CD4-positive, CD25-positive, alpha-beta regulatory T cell (primary cell): ENCODE data around the gene HBA2. TPM values are rescaled to one million over a fixed set of nuclear protein-coding genes. Genes with fewer than 3 reads are reported as not detected.
"Not testable (repeated sequence)": the region's sequence is repeated elsewhere in the genome, so short reads cannot be mapped to it uniquely, and the experiment has no call there.

Experiments used
- ATAC-seq, 2 donors: fragments of 150-1000 bp; cut with Tn5 transposase; one replicate each; pipeline ENCODE4 v1.10.0; 2021; ENCODE audit warnings: low read depth in 2 of 2, moderate number of reproducible peaks in 2 of 2, moderate library complexity in 1 of 2
- DNase-seq, 3 donors: peaks; one replicate each; pipeline versions ENCODE4 v3.0.0 to v3.0.0-alpha.2; 2012 to 2022; ENCODE audit warnings: mixed read lengths in 1 of 3
- H3K27ac ChIP-seq: one replicate; pipeline ENCODE4 v1.7.0; 2013; ENCODE audit warnings: mild to moderate bottlenecking, low read length; ENCODE audit not compliant: insufficient read depth, poor library complexity, severe bottlenecking
- H3K27me3 ChIP-seq: one replicate; pipeline ENCODE4 v1.7.0; 2013; ENCODE audit warnings: low read length; ENCODE audit not compliant: control insufficient read depth, insufficient read depth
- H3K36me3 ChIP-seq: one replicate; pipeline ENCODE4 v1.7.0; 2013; ENCODE audit warnings: mild to moderate bottlenecking, low read length, moderate library complexity; ENCODE audit not compliant: control insufficient read depth, insufficient read depth
- H3K4me1 ChIP-seq: 2 replicates; pipeline ENCODE4 v1.7.0; 2013; ENCODE audit warnings: mild to moderate bottlenecking, low read length; ENCODE audit not compliant: insufficient read depth, control insufficient read depth, poor library complexity, severe bottlenecking
- H3K4me3 ChIP-seq: one replicate; pipeline ENCODE4 v1.7.0; 2013; ENCODE audit warnings: low read depth, mild to moderate bottlenecking, low read length, moderate library complexity
- H3K9me3 ChIP-seq, 2 experiments: 1 replicate in 1 of 2; 2 replicates in 1 of 2; pipeline ENCODE4 v1.7.0; 2013; ENCODE audit warnings: low read length in 2 of 2, mild to moderate bottlenecking in 1 of 2, moderate library complexity in 1 of 2; ENCODE audit not compliant: control insufficient read depth in 2 of 2
- H3K27ac Mint-ChIP-seq, 3 donors: one replicate each; pipeline ENCODE4 v1.8.0; 2020 to 2022; ENCODE audit warnings: mild to moderate bottlenecking in 3 of 3, mixed read lengths in 3 of 3, moderate library complexity in 2 of 3
- H3K27me3 Mint-ChIP-seq: one replicate; pipeline ENCODE4 v1.8.0; 2022; ENCODE audit warnings: mild to moderate bottlenecking, mixed read lengths
- H3K36me3 Mint-ChIP-seq: one replicate; pipeline ENCODE4 v1.8.0; 2020; ENCODE audit warnings: mixed read lengths
- H3K4me1 Mint-ChIP-seq, 4 donors: one replicate each; pipeline ENCODE4 v1.8.0; 2020 to 2022; ENCODE audit warnings: mixed read lengths in 4 of 4, mild to moderate bottlenecking in 1 of 4
- H3K4me3 Mint-ChIP-seq, 4 donors: one replicate each; pipeline ENCODE4 v1.8.0; 2020 to 2022; ENCODE audit warnings: mild to moderate bottlenecking in 4 of 4, mixed read lengths in 4 of 4, moderate library complexity in 3 of 4
- H3K9me3 Mint-ChIP-seq, 7 donors: one replicate each; pipeline ENCODE4 v1.8.0; 2020 to 2022; ENCODE audit warnings: mixed read lengths in 7 of 7, mild to moderate bottlenecking in 3 of 7, moderate library complexity in 2 of 7
- polyA plus RNA-seq, 4 donors: library from polyadenylated mRNA; unstranded; fragments of 300-500 nt; fragmentation: Illumina TruSeq; gene quantifications; one replicate each; pipeline ENCODE4 v1.2.3, GENCODE V29; 2021
- total RNA-seq: library from RNA; stranded (reverse); gene quantifications from one replicate; pipeline ENCODE4 v1.2.3, GENCODE V29; 2022

HBA2 gene
- total and polyA plus RNA-seq, 5 donors from 2014 or later: 0.41 to 1.2 (median 0.93) TPM; not detected in 1

GRCh38 chr16:192686-193085 is 20.0 kb downstream of the HBA2 start:
- no peak overlapping the region for H3K27ac Mint-ChIP-seq
- peaks cover 5 to 12% (median 8%) of the 10 kb centered on the region in 4 donors for H3K4me1 Mint-ChIP-seq
- Histone ChIP-seq H3K9me3 (no peaks in the 10 kb centered on the region), H3K36me3 (peaks cover 67% of the 10 kb centered on the region), H3K27ac (no peak overlapping the region), H3K4me3 (no peak overlapping the region), H3K4me1 (no peaks in the 10 kb centered on the region), H3K27me3 (no peaks in the 10 kb centered on the region)
- ATAC-seq (no peak), DNase-seq (no peak)
- H3K9me3 Mint-ChIP-seq: no peaks in the 10 kb centered on the region
- peaks cover 44% of the 10 kb centered on the region for H3K36me3 Mint-ChIP-seq
- H3K27me3 Mint-ChIP-seq: no peaks in the 10 kb centered on the region
- no peak overlapping the region for H3K4me3 Mint-ChIP-seq

GRCh38 chr16:193441-193840 is 20.8 kb downstream of the HBA2 start:
- no peaks in the 10 kb centered on the region for H3K9me3 ChIP-seq
- no peaks in the 10 kb centered on the region for H3K9me3 Mint-ChIP-seq
- no peak overlapping the region for H3K27ac Mint-ChIP-seq
- ATAC-seq: no peak
- DNase-seq: no peak
- H3K4me1 ChIP-seq: no peaks in the 10 kb centered on the region
- no peak overlapping the region for H3K27ac ChIP-seq
- H3K4me1 Mint-ChIP-seq: peaks cover 5 to 12% (median 8%) of the 10 kb centered on the region in 4 donors
- H3K27me3 Mint-ChIP-seq: no peaks in the 10 kb centered on the region
- H3K36me3 ChIP-seq: peaks cover 72% of the 10 kb centered on the region
- no peak overlapping the region for H3K4me3 ChIP-seq
- peaks cover 44% of the 10 kb centered on the region for H3K36me3 Mint-ChIP-seq
- H3K4me3 Mint-ChIP-seq: no peak overlapping the region
- no peaks in the 10 kb centered on the region for H3K27me3 ChIP-seq

GRCh38 chr16:194516-194915 is 21.8 kb downstream of the HBA2 start:
- H3K4me1 ChIP-seq: no peaks in the 10 kb centered on the region
- no peak for DNase-seq
- no peak overlapping the region for H3K27ac ChIP-seq
- no peak overlapping the region for H3K4me3 ChIP-seq
- Mint-ChIP-seq H3K36me3 (peaks cover 33% of the 10 kb centered on the region), H3K27me3 (no peaks in the 10 kb centered on the region), H3K4me3 (no peak overlapping the region), H3K4me1 (peaks cover 0 to 4% (median under 1%) of the 10 kb centered on the region in 4 donors), H3K9me3 (no peaks in the 10 kb centered on the region), H3K27ac (no peak overlapping the region)
- peaks cover 71% of the 10 kb centered on the region for H3K36me3 ChIP-seq
- H3K27me3 ChIP-seq: no peaks in the 10 kb centered on the region
- ATAC-seq: no peak
- H3K9me3 ChIP-seq: no peaks in the 10 kb centered on the region

- H3K27me3 ChIP-seq: no peaks in the 10 kb centered on the region
- H3K27ac ChIP-seq: no peak overlapping the region
- Mint-ChIP-seq H3K27ac (no peak overlapping the region), H3K4me1 (peaks cover 0 to 4% (median 0%) of the 10 kb centered on the region in 4 donors), H3K9me3 (no peaks in the 10 kb centered on the region), H3K36me3 (peaks cover 12% of the 10 kb centered on the region), H3K27me3 (no peaks in the 10 kb centered on the region), H3K4me3 (no peak overlapping the region)
- H3K4me3 ChIP-seq: no peak overlapping the region
- H3K36me3 ChIP-seq: peaks cover 55% of the 10 kb centered on the region
- H3K9me3 ChIP-seq: no peaks in the 10 kb centered on the region
- DNase-seq: no peak
- ATAC-seq: no peak
- H3K4me1 ChIP-seq: no peaks in the 10 kb centered on the region
Measured at GRCh38 chr16:200388-200787, 27.7 kb downstream of the HBA2 start.

- Histone ChIP-seq H3K4me3 (no peak overlapping the region), H3K27ac (no peak overlapping the region), H3K4me1 (no peaks in the 10 kb centered on the region), H3K9me3 (no peaks in the 10 kb centered on the region), H3K36me3 (peaks cover 66% of the 10 kb centered on the region), H3K27me3 (no peaks in the 10 kb centered on the region)
- no peaks in the 10 kb centered on the region for H3K27me3 Mint-ChIP-seq
- DNase-seq (no peak), ATAC-seq (no peak)
- H3K4me1 Mint-ChIP-seq: peaks cover 0 to 8% (median under 1%) of the 10 kb centered on the region in 4 donors
- peaks cover 26% of the 10 kb centered on the region for H3K36me3 Mint-ChIP-seq
- H3K4me3 Mint-ChIP-seq: no peak overlapping the region
- H3K9me3 Mint-ChIP-seq: no peaks in the 10 kb centered on the region
- H3K27ac Mint-ChIP-seq: no peak overlapping the region
Measured at GRCh38 chr16:203246-203645, 30.6 kb downstream of the HBA2 start.

GRCh38 chr16:204046-204445 is 31.4 kb downstream of the HBA2 start:
- H3K36me3 ChIP-seq: peaks cover 66% of the 10 kb centered on the region
- not testable (repeated sequence) for H3K27me3 Mint-ChIP-seq, H3K4me1 Mint-ChIP-seq, H3K27me3 ChIP-seq, H3K4me3 Mint-ChIP-seq, H3K9me3 Mint-ChIP-seq, DNase-seq, H3K9me3 ChIP-seq, ATAC-seq, H3K27ac Mint-ChIP-seq, H3K4me3 ChIP-seq, H3K27ac ChIP-seq, H3K4me1 ChIP-seq
- peaks cover 31% of the 10 kb centered on the region for H3K36me3 Mint-ChIP-seq

- peaks cover 83% of the 10 kb centered on the region for H3K36me3 ChIP-seq
- H3K27me3 ChIP-seq, H3K9me3 Mint-ChIP-seq, DNase-seq, H3K9me3 ChIP-seq, H3K4me1 ChIP-seq, H3K4me3 ChIP-seq, ATAC-seq, H3K27ac ChIP-seq, H3K27me3 Mint-ChIP-seq, H3K4me3 Mint-ChIP-seq: not testable (repeated sequence)
- Mint-ChIP-seq H3K36me3 (peaks cover 30% of the 10 kb centered on the region), H3K4me1 (peaks cover 4 to 18% (median 11%) of the 10 kb centered on the region in 4 donors), H3K27ac (peak overlapping the region in 1 of 3 donors; percentile 32)
Measured at GRCh38 chr16:209359-209758, 36.7 kb downstream of the HBA2 start.

- not testable (repeated sequence) for H3K9me3 ChIP-seq, H3K9me3 Mint-ChIP-seq, H3K4me1 ChIP-seq, ATAC-seq, H3K27ac ChIP-seq, H3K4me3 ChIP-seq, H3K27me3 Mint-ChIP-seq, H3K4me3 Mint-ChIP-seq, DNase-seq, H3K27ac Mint-ChIP-seq, H3K27me3 ChIP-seq
- peaks cover 72% of the 10 kb centered on the region for H3K36me3 ChIP-seq
- peaks cover 19% of the 10 kb centered on the region for H3K36me3 Mint-ChIP-seq
- peaks cover 4 to 14% (median 11%) of the 10 kb centered on the region in 4 donors for H3K4me1 Mint-ChIP-seq
Measured at GRCh38 chr16:211631-212180, 39.0 kb downstream of the HBA2 start.
